IMR-90 (cell line): ENCODE data around the gene PRPSAP1. TPM values are rescaled to one million over a fixed set of nuclear protein-coding genes. Genes with fewer than 3 reads are reported as not detected.

Experiments
- ATAC-seq: fragments of 200-7000 bp; cut with Tn5 transposase; 2 replicates; pipeline ENCODE4 v1.9.1; 2020; ENCODE audit warnings: low read depth, mild to moderate bottlenecking, moderate library complexity
- BruUV-seq: library from RNA; stranded (reverse); fragments of 400-500 nt; replicated peaks from 2 replicates; lab custom pipeline; 2021; lab: Mats Ljungman, UMichigan
- CTCF ChIA-PET: fragments of 300-600 bp; formaldehyde crosslinking; extraction: SDS; loops from one replicate; lab custom pipeline; 2021; ENCODE audit warnings: antibody characterized with exemption; lab: Yijun Ruan, JAX
- POLR2A ChIA-PET: fragments of 300-600 bp; sonication (Branson Sonifier 250); formaldehyde crosslinking; loops from one replicate; lab custom pipeline; 2022; ENCODE audit warnings: antibody characterized with exemption; ENCODE audit not compliant: unreplicated experiment; lab: Charles Lee
- DNase-seq: peaks from one replicate; pipeline ENCODE4 v3.0.0; 2013
- H2AFZ ChIP-seq: replicated peaks from 2 replicates; pipeline ENCODE3; 2013; ENCODE audit warnings: low read length, mild to moderate bottlenecking; ENCODE audit not compliant: poor library complexity
- H2AK5ac ChIP-seq: 2 replicates; pipeline ENCODE4 v1.6.1; 2013; ENCODE audit warnings: low read depth, low read length, inconsistent platforms
- H2AK9ac ChIP-seq: replicated peaks from 2 replicates; pipeline ENCODE3; 2013; ENCODE audit warnings: mild to moderate bottlenecking, low read depth, low read length, moderate library complexity; ENCODE audit not compliant: poor library complexity
- H2BK120ac ChIP-seq: 2 replicates; pipeline ENCODE4 v1.6.1; 2013; ENCODE audit warnings: low read depth, low read length, inconsistent platforms
- H2BK15ac ChIP-seq: 3 replicates; pipeline ENCODE4 v1.6.1; 2013; ENCODE audit warnings: low read depth, low read length, inconsistent platforms
- H2BK20ac ChIP-seq: 2 replicates; pipeline ENCODE4 v1.6.1; 2013; ENCODE audit warnings: low read depth, mild to moderate bottlenecking, inconsistent platforms, low read length, moderate library complexity
- H2BK5ac ChIP-seq: 2 replicates; pipeline ENCODE4 v1.6.1; 2013; ENCODE audit warnings: mild to moderate bottlenecking, low read depth, low read length, inconsistent platforms; ENCODE audit not compliant: poor library complexity, severe bottlenecking
- H3K14ac ChIP-seq: replicated peaks from 2 replicates; pipeline ENCODE4 v1.6.1; 2013; ENCODE audit warnings: low read depth, low read length, inconsistent platforms
- H3K18ac ChIP-seq: 2 replicates; pipeline ENCODE4 v1.6.1; 2013; ENCODE audit warnings: low read depth, low read length, control low read depth
- H3K23ac ChIP-seq: 2 replicates; pipeline ENCODE4 v1.6.1; 2013; ENCODE audit warnings: low read depth, low read length, inconsistent platforms
- H3K27ac ChIP-seq: 2 replicates; pipeline ENCODE4 v1.5.1; 2013; ENCODE audit warnings: mild to moderate bottlenecking, control low read depth, low read length; ENCODE audit not compliant: insufficient read depth
- H3K27me3 ChIP-seq: 2 replicates; pipeline ENCODE4 v1.6.1; 2013; ENCODE audit warnings: low read length; ENCODE audit not compliant: control insufficient read depth, insufficient read depth
- H3K36me3 ChIP-seq: 2 replicates; pipeline ENCODE4 v1.6.1; 2013; ENCODE audit warnings: low read length, mixed read lengths; ENCODE audit not compliant: control insufficient read depth, insufficient read depth
- H3K4ac ChIP-seq: 2 replicates; pipeline ENCODE4 v1.6.1; 2013; ENCODE audit warnings: low read depth, low read length, inconsistent platforms
- H3K4me1 ChIP-seq: 2 replicates; pipeline ENCODE4 v1.6.1; 2013; ENCODE audit warnings: low read length, mixed read lengths; ENCODE audit not compliant: control insufficient read depth, insufficient read depth
- H3K4me2 ChIP-seq: 2 replicates; pipeline ENCODE4 v1.6.1; 2013; ENCODE audit warnings: low read depth, mild to moderate bottlenecking, control low read depth, low read length, moderate library complexity
- H3K4me3 ChIP-seq: 2 replicates; pipeline ENCODE4 v1.5.1; 2013; ENCODE audit warnings: low read depth, mild to moderate bottlenecking, control low read depth, low read length, moderate library complexity; ENCODE audit not compliant: insufficient read depth
- H3K56ac ChIP-seq: 2 replicates; pipeline ENCODE4 v1.6.1; 2013; ENCODE audit warnings: low read length, inconsistent platforms; ENCODE audit not compliant: insufficient read depth; ENCODE audit errors: extremely low read depth
- H3K79me1 ChIP-seq, 2 experiments: 2 replicates each; pipeline ENCODE4 v1.6.1; 2013; ENCODE audit warnings: low read length in 2 of 2, inconsistent platforms in 1 of 2, low read depth in 1 of 2
- H3K9ac ChIP-seq: 2 replicates; pipeline ENCODE4 v1.6.1; 2013; ENCODE audit warnings: low read depth, low read length, control low read depth
- H3K9me1 ChIP-seq: 2 replicates; pipeline ENCODE4 v1.6.1; 2013; ENCODE audit warnings: low read length, inconsistent platforms; ENCODE audit not compliant: insufficient read depth
- H3K9me3 ChIP-seq: 2 replicates; pipeline ENCODE4 v1.6.1; 2013; ENCODE audit warnings: low read length; ENCODE audit not compliant: control insufficient read depth, insufficient read depth
- H4K20me1 ChIP-seq: 2 replicates; pipeline ENCODE4 v1.6.1; 2013; ENCODE audit warnings: low read length, inconsistent platforms; ENCODE audit not compliant: insufficient read depth
- H4K5ac ChIP-seq: 2 replicates; pipeline ENCODE4 v1.6.1; 2013; ENCODE audit warnings: mild to moderate bottlenecking, low read depth, low read length, control low read depth
- H4K8ac ChIP-seq, 2 experiments: 2 replicates each; pipeline ENCODE4 v1.6.1; 2013; ENCODE audit warnings: low read depth in 2 of 2, low read length in 2 of 2, control low read depth in 1 of 2, inconsistent platforms in 1 of 2
- H4K91ac ChIP-seq: 2 replicates; pipeline ENCODE4 v1.6.1; 2013; ENCODE audit warnings: low read depth, low read length, inconsistent platforms; ENCODE audit not compliant: insufficient read depth
- BHLHE40 ChIP-seq: fragments of 150-350 bp; IDR thresholded peaks from 2 replicates; pipeline ENCODE4 v1.6.1; 2016; ENCODE audit warnings: mild to moderate bottlenecking, low read depth, low read length
- CHD1 ChIP-seq: IDR thresholded peaks from 2 replicates; pipeline ENCODE4 v1.6.1; 2012; ENCODE audit warnings: low read depth, low read length, improper control_type of control experiment
- CTCF ChIP-seq: conservative IDR thresholded peaks from 2 replicates; pipeline ENCODE4 v1.5.1; 2012; ENCODE audit warnings: mild to moderate bottlenecking, low read depth, low read length, improper control_type of control experiment
- ELK1 ChIP-seq: fragments of 150-350 bp; IDR thresholded peaks from 2 replicates; pipeline ENCODE4 v1.6.1; 2016; ENCODE audit warnings: low read depth, mild to moderate bottlenecking, low read length, moderate library complexity, borderline replicate concordance
- MAFK ChIP-seq: IDR thresholded peaks from 2 replicates; pipeline ENCODE4 v1.6.1; 2012; ENCODE audit warnings: low read depth, low read length, improper control_type of control experiment
- MAZ ChIP-seq: IDR thresholded peaks from 2 replicates; pipeline ENCODE4 v1.6.1; 2012; ENCODE audit warnings: low read depth, mild to moderate bottlenecking, low read length, improper control_type of control experiment, moderate library complexity, borderline replicate concordance
- MXI1 ChIP-seq: IDR thresholded peaks from 2 replicates; pipeline ENCODE4 v1.6.1; 2012; ENCODE audit warnings: low read depth, mild to moderate bottlenecking, low read length, moderate library complexity, borderline replicate concordance
- POLR2A ChIP-seq: IDR thresholded peaks from 2 replicates; pipeline ENCODE4 v1.6.1; 2012; ENCODE audit warnings: mild to moderate bottlenecking, low read depth, low read length
- RAD21 ChIP-seq: IDR thresholded peaks from 2 replicates; pipeline ENCODE4 v1.6.1; 2012; ENCODE audit warnings: low read length, improper control_type of control experiment
- RFX5 ChIP-seq: IDR thresholded peaks from 2 replicates; pipeline ENCODE4 v1.8.0; 2012; ENCODE audit warnings: low read depth, mild to moderate bottlenecking, low read length, moderate library complexity
- SMC3 ChIP-seq: fragments of 150-350 bp; IDR thresholded peaks from 2 replicates; pipeline ENCODE4 v1.6.1; 2016; ENCODE audit warnings: low read depth, mild to moderate bottlenecking, antibody characterized with exemption, low read length, moderate library complexity
- USF2 ChIP-seq: fragments of 150-350 bp; IDR thresholded peaks from 2 replicates; pipeline ENCODE4 v1.6.1; 2017; ENCODE audit warnings: mild to moderate bottlenecking, antibody characterized with exemption, low read length, low read depth
- WGBS, 2 experiments: methylation state at CpG; one replicate each; pipeline versions ENCODE4 v1.1.5 to v1.1.7; 2013; ENCODE audit warnings: missing lambda C conversion rate in 2 of 2; ENCODE audit not compliant: insufficient read length in 1 of 2; ENCODE audit errors: extremely low coverage in 2 of 2; 5-methylcytosine and 5-hydroxymethylcytosine counted together
- dilution Hi-C: fragments of 300-500 bp; cut with HindIII; formaldehyde crosslinking; loops from one replicate; pipeline ENCODE4 v1.14.3; 2018; ENCODE audit warnings: low sequenced_read_pairs; ENCODE audit not compliant: unreplicated experiment
- in situ Hi-C: fragments of 300-500 bp; cut with MboI; formaldehyde crosslinking; loops from 3 replicates; pipeline ENCODE4 v1.14.3; 2019; ENCODE audit warnings: low sequenced_read_pairs, inconsistent platforms, mixed read lengths
- intact Hi-C: fragments of 100-400 bp; cut with micrococcal nuclease; formaldehyde crosslinking; loops from 2 replicates; pipeline ENCODE4 v1.10.0; 2022
- polyA plus RNA-seq, 3 experiments: library from polyadenylated mRNA; depleted of rRNA; stranded (reverse); fragments of >200 nt; gene quantifications; 2 replicates each; pipeline ENCODE4 v1.2.3, GENCODE V29; 2012; ENCODE audit warnings: low replicate concordance in 1 of 3
- total RNA-seq: library from RNA; depleted of rRNA; stranded (reverse); fragments of >200 nt; gene quantifications from 2 replicates; pipeline ENCODE4 v1.2.3, GENCODE V29; 2012

The PRPSAP1 gene
- total and polyA plus RNA-seq, 2 of the 4 experiments (the other 2 are of a cell fraction), result 34.4 to 48.6 TPM

DNA sequence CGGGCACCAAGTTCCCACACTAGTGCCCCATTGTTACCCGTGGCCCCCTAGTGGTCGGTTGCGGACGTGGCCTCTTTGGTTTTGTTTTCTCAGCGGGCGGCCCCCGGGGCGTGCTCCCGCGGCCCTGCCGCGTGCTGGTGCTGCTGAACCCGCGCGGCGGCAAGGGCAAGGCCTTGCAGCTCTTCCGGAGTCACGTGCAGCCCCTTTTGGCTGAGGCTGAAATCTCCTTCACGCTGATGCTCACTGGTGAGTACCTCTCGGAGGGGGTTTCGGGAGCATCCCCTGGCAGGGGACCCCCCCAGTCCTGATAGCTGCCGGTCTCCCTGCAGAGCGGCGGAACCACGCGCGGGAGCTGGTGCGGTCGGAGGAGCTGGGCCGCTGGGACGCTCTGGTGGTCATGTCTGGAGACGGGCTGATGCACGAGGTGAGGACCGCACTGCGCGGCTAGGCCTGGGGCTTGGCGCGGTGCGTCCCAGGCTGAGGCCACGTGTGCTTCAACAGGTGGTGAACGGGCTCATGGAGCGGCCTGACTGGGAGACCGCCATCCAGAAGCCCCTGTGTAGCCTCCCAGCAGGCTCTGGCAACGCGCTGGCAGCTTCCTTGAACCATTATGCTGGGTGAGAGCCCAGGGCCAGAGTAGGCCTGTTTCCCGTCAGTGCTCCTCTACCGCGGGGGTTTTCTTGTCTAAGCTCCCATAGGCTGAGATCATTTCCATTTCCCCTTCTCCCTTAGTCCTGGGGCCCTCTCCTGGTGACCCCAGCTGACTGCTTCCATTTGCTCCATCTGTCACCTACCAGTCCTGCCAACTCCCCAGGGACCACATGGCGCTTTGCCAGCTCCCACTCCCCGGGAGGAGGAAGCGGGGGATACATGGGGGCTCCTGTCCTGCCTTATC is 32.4 kb upstream of the PRPSAP1 start:
- BruUV-seq, result no TSS peak
- Histone ChIP-seq H2BK5ac (peak overlapping the region; percentile 61), H2AFZ (peak overlapping the region; percentile 89), H2BK120ac (no peak overlapping the region; the same call in 1 of the 2 replicates), H3K14ac (peak overlapping the region; percentile 60), H3K4me3 (peak overlapping the region; percentile 80), H4K91ac (peak overlapping the region; percentile 56), H3K79me1 (peaks cover 14 to 63% of the 10 kb centered on the region in 2 experiments; a peak in 3 of 4 replicates), H3K4me1 (peaks cover 13% of the 10 kb centered on the region), H2AK9ac (peak overlapping the region; percentile 96), H3K9me1 (0 out of 2 replicates have a peak, but pooled peaks cover 4% of the 10 kb centered on the region), H3K36me3 (peaks cover 19% of the 10 kb centered on the region), H3K4me2 (peak overlapping the region; percentile 96), H4K5ac (peak overlapping the region; percentile 39), H3K23ac (peak overlapping the region; percentile 70), H4K20me1 (peaks cover 38% of the 10 kb centered on the region), H3K56ac (peak overlapping the region; percentile 50), H2BK15ac (no peak overlapping the region), H2AK5ac (peak overlapping the region; percentile 91), H3K4ac (peak overlapping the region; percentile 46; the same call in 1 of the 2 replicates), H3K9ac (peak overlapping the region; percentile 65), H4K8ac (peak overlapping the region; percentile 31 to 53; a peak in 3 of 4 replicates), H2BK20ac (no peak overlapping the region), H3K18ac (no peak overlapping the region; the same call in 1 of the 2 replicates), H3K27me3 (no peaks in the 10 kb centered on the region), H3K27ac (peak overlapping the region; percentile 95; the same call in 1 of the 2 replicates), H3K9me3 (no peaks in the 10 kb centered on the region)
- WGBS, 2 experiments, result 31% methylated on average over 41 of the region's 52 CpGs; no CpG with 5 or more reads in 1 of the 2 experiments
- intact Hi-C loops, result loop anchor here (1.0 to 2.0 kb wide), 2 partner anchors 15 to 32 kb away; no protein-coding TSS in a partner anchor
- no peak; the same call in 1 of the 2 replicates for TF ChIP-seq CHD1
- no peak for TF ChIP-seq MAFK
- no peak; the same call in 1 of the 2 replicates for TF ChIP-seq POLR2A
- peak; percentile 79 for TF ChIP-seq CTCF
- peak; percentile 50; the same call in 1 of the 2 replicates for TF ChIP-seq MAZ
- peak; percentile 51; the same call in 1 of the 2 replicates for TF ChIP-seq MXI1
- peak; percentile 58 for TF ChIP-seq RAD21
- peak; percentile 83 for TF ChIP-seq BHLHE40
- TF ChIP-seq RFX5, result no peak
- TF ChIP-seq ELK1, result no peak
- peak; percentile 72; the same call in 1 of the 2 replicates for TF ChIP-seq USF2
- TF ChIP-seq SMC3, result peak; percentile 58
- ChIA-PET CTCF (interaction anchor here (0.6 to 1.4 kb wide), 12 partner anchors 12 to 166 kb away, joined by 3 to 7 read pairs (median 4); partner anchors contain the start of gene PRPSAP1), POLR2A (interaction anchor here (0.6 kb wide), 1 partner anchor 270 kb away, joined by 4 read pairs; no protein-coding TSS in a partner anchor)
- in situ Hi-C loops, result no loop called here
- DNase-seq (peak; percentile 78), ATAC-seq (peak; percentile 41)
- dilution Hi-C loops, result no loop called here
